ENCODE results near the gene RMRP.
A peak's percentile ranks its signal among the peaks of the same experiment; 100 is the strongest.
"Not testable (repeated sequence)": the region's sequence is repeated elsewhere in the genome, so short reads cannot be mapped to it uniquely, and the experiment has no call there.

Gene RMRP

DNA sequence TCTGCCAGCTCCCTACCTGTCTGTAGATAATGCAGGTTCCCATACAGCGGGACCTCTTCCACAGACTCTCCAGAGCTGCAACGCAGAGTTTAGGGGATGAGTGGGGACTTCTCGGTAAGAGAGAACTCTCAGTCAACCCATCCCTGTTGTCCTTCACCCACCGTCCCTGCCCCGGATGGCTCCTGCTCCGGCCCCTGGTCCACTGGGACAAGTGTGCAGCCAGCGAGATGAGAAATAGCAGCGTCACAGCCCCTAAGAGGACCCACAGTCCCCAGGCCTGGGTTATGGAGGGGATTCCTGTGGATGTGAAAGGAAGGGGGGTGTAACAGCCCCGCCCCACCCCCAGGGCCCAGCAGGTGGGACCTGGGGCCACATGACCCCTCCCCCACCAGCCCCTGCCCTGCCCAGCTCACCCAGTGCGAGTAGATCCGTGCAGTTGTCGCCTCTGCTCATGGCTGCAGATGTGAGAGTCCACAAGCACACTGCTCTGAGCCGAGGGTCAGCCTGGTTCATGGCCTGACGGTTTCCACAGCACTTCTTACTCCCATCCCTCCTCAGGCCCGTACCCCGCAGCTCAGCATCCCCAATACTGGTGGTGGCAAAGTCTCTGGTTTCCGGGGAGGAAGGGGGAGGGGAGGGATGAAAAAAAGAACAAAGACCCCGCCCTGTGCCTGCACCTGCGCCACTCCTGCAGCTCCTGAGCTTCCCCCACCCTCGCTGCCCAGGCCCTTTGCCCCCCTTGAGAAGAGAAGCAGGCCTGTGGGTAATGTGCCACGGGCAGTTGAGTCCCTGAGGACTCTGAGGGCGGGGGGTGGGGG lies 7.3 kb downstream of the RMRP start, which contains the start of gene SIT1:
Gene SIT1 (minus strand): TSS at position 591 of the 818 bp plus-strand sequence. CDS start 78 bp downstream, at position 513.
- H3K4me1 ChIP-seq (ENCODE audit: insufficient read depth, poor library complexity, severe bottlenecking), result peaks cover 16% of the 10 kb centered on the region
- H3K4me3 ChIP-seq (ENCODE audit: severe bottlenecking), result no peak within 1 kb of the TSS
- H3K9me3 ChIP-seq (ENCODE audit: severe bottlenecking), result no peaks in the 10 kb centered on the region
- H3K27me3 ChIP-seq (ENCODE audit: insufficient read depth, poor library complexity, severe bottlenecking), result no peaks in the 10 kb centered on the region
- H3K36me3 ChIP-seq (ENCODE audit: low read depth), result no peaks in the 10 kb centered on the region
- TF ChIP-seq, protein P1, sequence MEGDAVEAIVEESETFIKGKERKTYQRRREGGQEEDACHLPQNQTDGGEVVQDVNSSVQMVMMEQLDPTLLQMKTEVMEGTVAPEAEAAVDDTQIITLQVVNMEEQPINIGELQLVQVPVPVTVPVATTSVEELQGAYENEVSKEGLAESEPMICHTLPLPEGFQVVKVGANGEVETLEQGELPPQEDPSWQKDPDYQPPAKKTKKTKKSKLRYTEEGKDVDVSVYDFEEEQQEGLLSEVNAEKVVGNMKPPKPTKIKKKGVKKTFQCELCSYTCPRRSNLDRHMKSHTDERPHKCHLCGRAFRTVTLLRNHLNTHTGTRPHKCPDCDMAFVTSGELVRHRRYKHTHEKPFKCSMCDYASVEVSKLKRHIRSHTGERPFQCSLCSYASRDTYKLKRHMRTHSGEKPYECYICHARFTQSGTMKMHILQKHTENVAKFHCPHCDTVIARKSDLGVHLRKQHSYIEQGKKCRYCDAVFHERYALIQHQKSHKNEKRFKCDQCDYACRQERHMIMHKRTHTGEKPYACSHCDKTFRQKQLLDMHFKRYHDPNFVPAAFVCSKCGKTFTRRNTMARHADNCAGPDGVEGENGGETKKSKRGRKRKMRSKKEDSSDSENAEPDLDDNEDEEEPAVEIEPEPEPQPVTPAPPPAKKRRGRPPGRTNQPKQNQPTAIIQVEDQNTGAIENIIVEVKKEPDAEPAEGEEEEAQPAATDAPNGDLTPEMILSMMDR (IDR thresholded peaks at IDR 0.05; ENCODE audit: poor library complexity, severe bottlenecking), result no peak
- peak within 1 kb of the TSS; percentile 38 for H3K27ac ChIP-seq (ENCODE audit: poor library complexity, severe bottlenecking)
- ATAC-seq (ENCODE audit: low read depth) (no peak), DNase-seq (ENCODE audit: low spot score) (no peak)

DNA sequence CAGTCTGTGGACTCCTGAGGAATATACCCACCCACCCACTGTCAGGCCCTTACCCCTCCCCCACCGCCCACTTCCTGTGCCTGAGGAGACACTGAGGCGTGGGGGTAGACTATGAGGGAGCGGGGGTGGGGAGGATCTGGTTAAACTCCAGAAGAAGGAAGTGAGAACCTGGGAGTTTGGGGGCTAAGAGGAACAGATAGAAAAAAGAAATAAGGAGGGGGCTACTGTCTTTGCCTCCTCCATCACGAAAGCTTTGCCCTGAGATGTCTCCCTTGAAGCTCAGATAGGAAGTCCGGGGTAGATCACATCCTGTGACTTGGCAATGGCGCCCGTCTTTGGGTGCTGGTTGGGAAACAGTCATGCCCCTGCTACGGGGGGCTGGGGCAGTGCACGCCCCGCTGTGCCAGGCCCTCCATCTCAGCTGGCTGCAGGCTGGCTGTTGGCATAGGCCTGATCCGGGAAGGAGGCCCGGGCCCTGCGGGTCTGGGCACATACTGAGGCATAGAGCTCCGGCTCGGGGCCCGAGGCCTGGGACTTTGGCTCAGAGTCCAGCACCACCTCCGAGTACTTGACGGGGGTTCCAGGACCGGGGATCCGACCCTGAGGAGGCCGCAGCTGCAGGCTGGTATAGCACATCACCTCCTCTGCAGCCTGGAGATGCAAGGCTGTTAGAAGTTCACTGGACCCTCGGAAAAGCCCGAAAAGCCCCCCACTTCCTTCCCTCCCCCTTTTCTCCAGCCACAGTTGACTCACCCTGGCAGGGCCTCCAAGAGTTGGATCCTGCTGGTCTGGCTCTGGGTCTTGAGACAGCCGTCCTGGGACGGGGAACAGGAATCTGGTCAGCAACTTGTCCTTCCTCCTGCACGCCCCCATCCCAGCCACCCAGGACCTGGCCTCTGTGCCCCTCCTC lies 8.1 kb downstream of the RMRP start:
- Histone ChIP-seq H3K36me3 (ENCODE audit: low read depth) (no peaks in the 10 kb centered on the region), H3K9me3 (ENCODE audit: severe bottlenecking) (no peaks in the 10 kb centered on the region), H3K4me3 (ENCODE audit: severe bottlenecking) (no peak overlapping the region), H3K27ac (ENCODE audit: poor library complexity, severe bottlenecking) (no peak overlapping the region), H3K4me1 (ENCODE audit: insufficient read depth, poor library complexity, severe bottlenecking) (peaks cover 17% of the 10 kb centered on the region), H3K27me3 (ENCODE audit: insufficient read depth, poor library complexity, severe bottlenecking) (no peaks in the 10 kb centered on the region)
- TF ChIP-seq, protein P1 (IDR thresholded peaks at IDR 0.05; ENCODE audit: poor library complexity, severe bottlenecking), result no peak
- DNase-seq (ENCODE audit: low spot score) (no peak), ATAC-seq (ENCODE audit: low read depth) (no peak)

DNA sequence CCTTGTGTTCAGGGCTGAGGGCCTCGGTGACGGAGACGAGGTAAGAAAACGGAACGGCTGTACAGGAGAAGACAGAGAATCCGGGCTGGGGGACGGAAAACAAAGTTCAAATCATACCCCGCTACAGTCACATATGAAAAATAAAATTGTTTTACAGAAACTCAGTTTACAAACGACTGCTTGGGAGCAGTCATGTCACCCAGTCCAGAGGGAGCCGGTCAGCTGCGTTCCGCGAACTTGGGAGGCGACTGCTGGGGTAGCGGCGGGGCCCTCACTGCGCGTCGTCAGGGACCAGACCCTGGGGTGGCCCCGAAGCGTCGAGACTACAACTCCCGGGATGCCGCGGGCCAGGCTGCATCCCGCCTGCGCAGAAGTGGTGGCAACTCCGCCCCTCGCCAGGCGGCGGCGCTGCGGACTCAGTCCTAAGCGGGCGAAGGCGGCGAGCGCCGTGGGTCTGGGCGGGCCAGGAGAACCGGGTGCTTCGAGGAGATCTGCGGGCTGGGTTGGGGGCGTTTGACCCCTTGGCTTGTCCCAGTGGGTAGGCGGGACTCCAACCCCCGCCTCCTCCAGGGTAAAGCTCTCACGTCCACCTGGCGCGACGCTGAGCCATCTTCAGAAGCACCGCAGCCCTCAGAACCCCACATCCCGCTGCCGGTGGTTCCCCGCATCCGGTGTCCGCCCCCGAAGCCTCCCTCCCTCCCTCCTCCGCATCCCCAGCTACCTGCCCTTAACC lies 11.1 kb downstream of the RMRP start:
- Histone ChIP-seq H3K27ac (ENCODE audit: poor library complexity, severe bottlenecking) (peak overlapping the region; percentile 85), H3K36me3 (ENCODE audit: low read depth) (no peaks in the 10 kb centered on the region), H3K4me1 (ENCODE audit: insufficient read depth, poor library complexity, severe bottlenecking) (peaks cover 3% of the 10 kb centered on the region), H3K27me3 (ENCODE audit: insufficient read depth, poor library complexity, severe bottlenecking) (no peaks in the 10 kb centered on the region), H3K4me3 (ENCODE audit: severe bottlenecking) (peak overlapping the region; percentile 48), H3K9me3 (ENCODE audit: severe bottlenecking) (no peaks in the 10 kb centered on the region)
- ATAC-seq (ENCODE audit: low read depth) (peak; percentile 91), DNase-seq (ENCODE audit: low spot score) (peak; percentile 90)
- TF ChIP-seq, protein P1 (IDR thresholded peaks at IDR 0.05; ENCODE audit: poor library complexity, severe bottlenecking), result peak; percentile 97

DNA sequence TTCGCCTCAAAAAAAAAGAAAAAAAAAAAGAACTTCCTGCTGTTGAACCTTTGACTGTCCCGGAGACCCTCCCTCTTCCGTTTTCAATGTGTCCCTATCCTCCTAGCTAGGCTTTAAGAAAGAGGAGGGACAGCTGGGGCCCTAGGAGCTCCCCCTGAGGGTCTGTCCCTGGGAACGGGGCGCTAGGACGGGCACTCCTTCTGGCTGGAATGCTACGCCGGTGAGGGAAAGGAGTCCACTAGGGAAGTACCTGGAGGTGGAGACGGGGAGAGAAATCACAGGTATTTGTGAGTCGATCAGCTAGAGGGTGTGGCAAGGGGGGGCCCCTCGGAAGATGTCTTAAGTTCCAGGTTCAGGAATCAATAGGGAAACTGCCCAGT lies 11.7 kb downstream of the RMRP start:
- DNase-seq (ENCODE audit: low spot score) (peak; percentile 75), ATAC-seq (ENCODE audit: low read depth) (peak; percentile 80)
- Histone ChIP-seq H3K4me3 (ENCODE audit: severe bottlenecking) (peak overlapping the region; percentile 48), H3K27ac (ENCODE audit: poor library complexity, severe bottlenecking) (peak overlapping the region; percentile 85), H3K9me3 (ENCODE audit: severe bottlenecking) (no peaks in the 10 kb centered on the region), H3K36me3 (ENCODE audit: low read depth) (no peaks in the 10 kb centered on the region), H3K27me3 (ENCODE audit: insufficient read depth, poor library complexity, severe bottlenecking) (no peaks in the 10 kb centered on the region), H3K4me1 (ENCODE audit: insufficient read depth, poor library complexity, severe bottlenecking) (peaks cover 3% of the 10 kb centered on the region)
- TF ChIP-seq, protein P1 (IDR thresholded peaks at IDR 0.05; ENCODE audit: poor library complexity, severe bottlenecking), result no peak

DNA sequence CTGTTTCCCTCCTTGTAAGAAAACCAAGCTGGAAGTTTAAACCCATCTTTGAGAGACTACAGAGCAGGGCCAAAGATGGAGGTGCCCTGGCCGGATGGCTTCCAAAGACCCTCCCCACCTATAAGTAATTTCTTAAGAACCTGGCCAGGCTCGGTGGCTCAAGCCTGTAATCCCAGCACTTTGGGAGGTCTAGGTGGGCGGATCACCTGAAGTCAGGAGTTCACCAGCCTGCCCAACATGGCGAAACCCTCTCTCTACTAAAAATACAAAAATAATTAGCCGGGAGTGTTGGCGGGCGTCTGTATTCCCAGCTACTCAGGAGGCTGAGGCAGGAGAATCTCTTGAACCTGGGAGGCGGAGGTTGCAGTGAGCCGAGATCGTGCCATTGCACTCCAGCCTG lies 12.1 kb downstream of the RMRP start:
- DNase-seq (ENCODE audit: low spot score); H3K9me3 ChIP-seq (ENCODE audit: severe bottlenecking); H3K27me3 ChIP-seq (ENCODE audit: insufficient read depth, poor library complexity, severe bottlenecking); H3K36me3 ChIP-seq (ENCODE audit: low read depth); H3K4me1 ChIP-seq (ENCODE audit: insufficient read depth, poor library complexity, severe bottlenecking); ATAC-seq (ENCODE audit: low read depth): not testable (repeated sequence)
- Histone ChIP-seq H3K27ac (ENCODE audit: poor library complexity, severe bottlenecking) (peak overlapping the region; percentile 85), H3K4me3 (ENCODE audit: severe bottlenecking) (peak overlapping the region; percentile 48)

Measured in RWPE2 (cell line).